Neuronal stem cell (in vitro differentiated cells): Measurements from ENCODE around the gene NAALADL2.

Experiments used
- DNase-seq: peaks from one replicate; pipeline ENCODE4 v3.0.0-alpha.2; 2013; ENCODE audit warnings: low spot score
- H2AFZ ChIP-seq: one replicate; pipeline ENCODE4 v1.6.1; 2013; ENCODE audit warnings: mild to moderate bottlenecking, low read length, inconsistent platforms
- H2AK5ac ChIP-seq: 2 replicates; pipeline ENCODE4 v1.6.1; 2013; ENCODE audit warnings: low read depth, mild to moderate bottlenecking, inconsistent platforms, low read length, moderate library complexity, mixed read lengths
- H2BK120ac ChIP-seq: 2 replicates; pipeline ENCODE4 v1.6.1; 2013; ENCODE audit warnings: low read depth, mild to moderate bottlenecking, inconsistent platforms, low read length, moderate library complexity, mixed read lengths
- H2BK12ac ChIP-seq: one replicate; pipeline ENCODE4 v1.6.1; 2013; ENCODE audit warnings: low read length, inconsistent platforms
- H2BK15ac ChIP-seq: 2 replicates; pipeline ENCODE4 v1.6.1; 2013; ENCODE audit warnings: mild to moderate bottlenecking, low read length, inconsistent platforms, mixed read lengths
- H2BK5ac ChIP-seq: one replicate; pipeline ENCODE4 v1.6.1; 2013; ENCODE audit warnings: inconsistent platforms, mild to moderate bottlenecking, low read length, moderate library complexity
- H3K14ac ChIP-seq: one replicate; pipeline ENCODE4 v1.6.1; 2013; ENCODE audit warnings: low read length, inconsistent platforms
- H3K18ac ChIP-seq: 2 replicates; pipeline ENCODE4 v1.6.1; 2013; ENCODE audit warnings: low read length, inconsistent platforms
- H3K23ac ChIP-seq: 2 replicates; pipeline ENCODE4 v1.6.1; 2013; ENCODE audit warnings: low read depth, mild to moderate bottlenecking, mixed read lengths, low read length, inconsistent platforms; ENCODE audit not compliant: poor library complexity
- H3K27ac ChIP-seq: replicated peaks from 3 replicates; pipeline ENCODE4 v1.5.1; 2013; ENCODE audit warnings: low read length, inconsistent platforms
- H3K27me3 ChIP-seq, 3 experiments: 2 replicates each; pipeline ENCODE4 v1.6.1; 2013; ENCODE audit warnings: low read length in 3 of 3, mild to moderate bottlenecking in 2 of 3, inconsistent platforms in 1 of 3, low read depth in 1 of 3, mixed read lengths in 1 of 3, moderate library complexity in 1 of 3; ENCODE audit not compliant: control insufficient read depth in 3 of 3, insufficient read depth in 3 of 3
- H3K36me3 ChIP-seq, 2 donors: replicated peaks in 1 of 2; 2 replicates each; pipeline ENCODE4 v1.6.1; 2013; ENCODE audit warnings: low read length in 2 of 2; ENCODE audit not compliant: control insufficient read depth in 2 of 2, insufficient read depth in 2 of 2
- H3K4ac ChIP-seq: 2 replicates; pipeline ENCODE4 v1.6.1; 2013; ENCODE audit warnings: inconsistent platforms, mild to moderate bottlenecking, low read length, moderate library complexity
- H3K4me1 ChIP-seq, 2 donors: 1 replicate in 1 of 2; 2 replicates in 1 of 2; pipeline ENCODE4 v1.6.1; 2013; ENCODE audit warnings: low read length in 2 of 2, low read depth in 1 of 2; ENCODE audit not compliant: control insufficient read depth in 2 of 2, insufficient read depth in 1 of 2
- H3K4me2 ChIP-seq: one replicate; pipeline ENCODE4 v1.6.1; 2013; ENCODE audit warnings: mild to moderate bottlenecking, low read length, inconsistent platforms; ENCODE audit not compliant: insufficient read depth, poor library complexity, severe bottlenecking
- H3K4me3 ChIP-seq, 2 donors: 2 replicates each; pipeline ENCODE4 v1.5.1; 2013; ENCODE audit warnings: low read length in 2 of 2, mild to moderate bottlenecking in 2 of 2, inconsistent platforms in 1 of 2, moderate library complexity in 1 of 2
- H3K79me1 ChIP-seq: one replicate; pipeline ENCODE4 v1.6.1; 2013; ENCODE audit warnings: low read depth, mild to moderate bottlenecking, inconsistent platforms, low read length, moderate library complexity
- H3K9ac ChIP-seq: one replicate; pipeline ENCODE4 v1.6.1; 2013; ENCODE audit warnings: mild to moderate bottlenecking, low read depth, low read length, inconsistent platforms; ENCODE audit not compliant: poor library complexity
- H3K9me3 ChIP-seq, 2 donors: replicated peaks in 1 of 2; 2 replicates each; pipeline versions ENCODE3 to v1.6.1; 2013; ENCODE audit warnings: low read length in 2 of 2, mild to moderate bottlenecking in 2 of 2, inconsistent platforms in 1 of 2, low read depth in 1 of 2, mixed read lengths in 1 of 2, moderate library complexity in 1 of 2; ENCODE audit not compliant: control insufficient read depth in 2 of 2, insufficient read depth in 1 of 2
- H4K8ac ChIP-seq: one replicate; pipeline ENCODE4 v1.6.1; 2013; ENCODE audit warnings: low read depth, mild to moderate bottlenecking, inconsistent platforms, low read length, moderate library complexity
- H4K91ac ChIP-seq: one replicate; pipeline ENCODE4 v1.6.1; 2013; ENCODE audit warnings: low read length, low read depth, mild to moderate bottlenecking, inconsistent platforms; ENCODE audit not compliant: poor library complexity
- WGBS, 2 donors: extraction: QIAGEN DNeasy Blood & Tissue Kit; methylation state at CpG; one replicate each; pipeline ENCODE4 v1.1.7; 2013; ENCODE audit warnings: missing lambda C conversion rate in 2 of 2, mixed read lengths in 1 of 2; ENCODE audit not compliant: insufficient read length in 2 of 2, insufficient replicate concordance in 1 of 2; ENCODE audit errors: extremely low coverage in 2 of 2; 5-methylcytosine and 5-hydroxymethylcytosine counted together

Gene NAALADL2

GRCh38 chr3:175591375-175591774 is 732.2 kb downstream of the NAALADL2 start:
- Histone ChIP-seq H3K4me3 (no peak overlapping the region), H3K18ac (no peak overlapping the region), H2BK5ac (no peak overlapping the region), H3K27ac (no peak overlapping the region), H3K23ac (no peak overlapping the region), H3K79me1 (no peaks in the 10 kb centered on the region), H4K91ac (no peak overlapping the region), H2AFZ (no peak overlapping the region), H3K27me3 (no peaks in the 10 kb centered on the region), H3K9ac (no peak overlapping the region), H3K14ac (no peak overlapping the region), H2BK15ac (no peak overlapping the region), H4K8ac (no peak overlapping the region), H3K9me3 (peaks cover 0 to 16% of the 10 kb centered on the region in 2 donors), H3K4me2 (no peak overlapping the region), H3K4me1 (no peaks in the 10 kb centered on the region), H2AK5ac (no peak overlapping the region), H3K36me3 (no peaks in the 10 kb centered on the region), H2BK120ac (no peak overlapping the region), H3K4ac (no peak overlapping the region), H2BK12ac (no peak overlapping the region)
- no peak for DNase-seq
- WGBS, 2 donors = no CpG with 5 or more reads among the region's 1 CpG

- H4K8ac ChIP-seq = no peak overlapping the region
- no peak overlapping the region for H2BK5ac ChIP-seq
- peaks cover 0 to 16% of the 10 kb centered on the region in 2 donors for H3K9me3 ChIP-seq
- no peak overlapping the region for H3K9ac ChIP-seq
- no peak overlapping the region for H3K4me2 ChIP-seq
- H3K27me3 ChIP-seq = no peaks in the 10 kb centered on the region
- no peak overlapping the region for H3K4ac ChIP-seq
- no peak overlapping the region for H2BK120ac ChIP-seq
- H3K4me3 ChIP-seq = no peak overlapping the region
- no peak overlapping the region for H3K23ac ChIP-seq
- H2AK5ac ChIP-seq = no peak overlapping the region
- no peak overlapping the region for H2AFZ ChIP-seq
- H3K79me1 ChIP-seq = no peaks in the 10 kb centered on the region
- no peak overlapping the region for H4K91ac ChIP-seq
- no peak overlapping the region for H3K14ac ChIP-seq
- H3K4me1 ChIP-seq = no peaks in the 10 kb centered on the region
- H2BK12ac ChIP-seq = no peak overlapping the region
- WGBS, 2 donors = no CpG with 5 or more reads among the region's 1 CpG
- H3K18ac ChIP-seq = no peak overlapping the region
- no peak overlapping the region for H2BK15ac ChIP-seq
- H3K27ac ChIP-seq = no peak overlapping the region
- H3K36me3 ChIP-seq = no peaks in the 10 kb centered on the region
- no peak for DNase-seq
Observed at GRCh38 chr3:175593331-175593730, 734.2 kb downstream of the NAALADL2 start.

DNA sequence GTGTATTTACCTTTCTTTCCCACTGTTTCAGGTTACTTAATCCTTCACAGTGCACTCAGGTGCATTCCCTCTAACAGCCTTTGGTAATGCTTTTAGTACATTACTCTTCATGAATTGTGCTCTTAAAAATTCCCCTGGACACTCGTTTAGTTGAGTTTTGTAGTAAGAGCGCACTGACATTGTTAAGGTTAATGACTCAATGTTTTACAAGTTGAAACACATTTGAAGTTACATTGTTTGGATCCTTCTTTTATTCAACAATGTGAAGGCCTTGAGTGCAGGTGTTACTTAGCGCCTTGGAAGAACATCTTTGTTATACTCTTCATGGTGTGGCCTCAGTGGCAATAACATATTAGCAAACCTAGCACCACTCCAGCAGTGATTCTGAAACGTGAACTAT is 739.6 kb downstream of the NAALADL2 start:
- Histone ChIP-seq H2BK120ac (no peak overlapping the region), H2AFZ (no peak overlapping the region), H3K27ac (no peak overlapping the region), H3K4ac (no peak overlapping the region), H3K9me3 (peaks cover 0 to 16% of the 10 kb centered on the region in 2 donors), H3K4me1 (no peaks in the 10 kb centered on the region), H3K36me3 (no peaks in the 10 kb centered on the region), H2AK5ac (no peak overlapping the region), H2BK15ac (no peak overlapping the region), H3K4me3 (no peak overlapping the region), H3K23ac (no peak overlapping the region), H2BK12ac (no peak overlapping the region), H3K4me2 (no peak overlapping the region), H3K9ac (no peak overlapping the region), H4K91ac (no peak overlapping the region), H3K79me1 (no peaks in the 10 kb centered on the region), H4K8ac (no peak overlapping the region), H3K18ac (no peak overlapping the region), H3K14ac (no peak overlapping the region), H2BK5ac (no peak overlapping the region), H3K27me3 (no peaks in the 10 kb centered on the region)
- WGBS, 2 donors = no CpG with 5 or more reads among the region's 4 CpGs
- DNase-seq = no peak

DNA sequence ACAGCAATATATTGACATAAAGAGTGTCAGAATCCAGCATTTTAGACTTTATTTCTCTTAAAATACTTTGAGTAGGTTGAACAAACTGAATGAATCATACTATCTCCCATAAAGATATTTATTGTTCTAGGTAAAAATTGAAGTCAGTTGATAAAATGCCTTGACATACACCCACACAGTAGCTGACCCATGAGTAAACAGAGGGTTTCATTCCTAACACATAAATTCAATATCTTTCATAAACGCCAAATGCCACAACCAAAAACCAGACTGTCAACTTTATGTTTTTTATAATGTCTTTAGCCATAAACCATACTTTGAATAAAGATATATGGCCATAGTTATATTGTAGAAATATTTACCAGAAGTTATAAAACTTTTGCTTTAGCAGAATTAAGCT is 742.4 kb downstream of the NAALADL2 start:
- H2BK12ac ChIP-seq = no peak overlapping the region
- no peaks in the 10 kb centered on the region for H3K9me3 ChIP-seq
- no peak overlapping the region for H4K91ac ChIP-seq
- peaks cover 1 to 11% of the 10 kb centered on the region in 2 donors for H3K4me1 ChIP-seq
- no peak overlapping the region for H2BK120ac ChIP-seq
- no CpG with 5 or more reads among the region's 1 CpG for WGBS, 2 donors
- H3K14ac ChIP-seq = no peak overlapping the region
- no peak overlapping the region for H3K4me3 ChIP-seq
- no peak overlapping the region for H3K9ac ChIP-seq
- no peak overlapping the region for H3K27ac ChIP-seq
- no peak for DNase-seq
- H3K79me1 ChIP-seq = no peaks in the 10 kb centered on the region
- H3K18ac ChIP-seq = no peak overlapping the region
- no peak overlapping the region for H3K4ac ChIP-seq
- no peaks in the 10 kb centered on the region for H3K27me3 ChIP-seq
- H2AFZ ChIP-seq = no peak overlapping the region
- no peak overlapping the region for H2BK5ac ChIP-seq
- H4K8ac ChIP-seq = no peak overlapping the region
- no peak overlapping the region for H3K4me2 ChIP-seq
- H3K36me3 ChIP-seq = no peaks in the 10 kb centered on the region
- H2BK15ac ChIP-seq = no peak overlapping the region
- no peak overlapping the region for H2AK5ac ChIP-seq
- no peak overlapping the region for H3K23ac ChIP-seq
